GM12878 (cell line): Measurements from ENCODE around the gene SDF4. TPM values are rescaled to one million over a fixed set of nuclear protein-coding genes. Genes with fewer than 3 reads are reported as not detected.

ENCODE experiments used
- BRCA1 ChIP-seq: IDR thresholded peaks from 2 replicates; pipeline ENCODE4 v1.6.1; 2011; ENCODE audit warnings: low read depth, low read length, improper control_type of control experiment
- CEBPB ChIP-seq, 2 experiments: fragments of 150-350 bp in 1 of 2; IDR thresholded peaks; 2 replicates each; pipeline ENCODE4 v1.6.1; 2012 to 2014; ENCODE audit warnings: low read depth in 2 of 2, low read length in 2 of 2, borderline replicate concordance in 1 of 2, inconsistent platforms in 1 of 2
- E2F4 ChIP-seq: IDR thresholded peaks from 2 replicates; pipeline ENCODE4 v1.6.1; 2012; ENCODE audit warnings: low read depth, low read length, improper control_type of control experiment
- HDGF ChIP-seq: fragments of 450-650 bp; IDR thresholded peaks from 2 replicates; pipeline ENCODE4 v1.6.1; 2016; ENCODE audit warnings: antibody characterized with exemption
- IRF3 ChIP-seq: fragments of 450-650 bp; IDR thresholded peaks from 2 replicates; pipeline ENCODE4 v1.6.1; 2014; ENCODE audit warnings: mild to moderate bottlenecking
- LARP7 ChIP-seq: fragments of 450-650 bp; IDR thresholded peaks from 2 replicates; pipeline ENCODE4 v1.6.1; 2017; ENCODE audit warnings: mild to moderate bottlenecking
- MEF2A ChIP-seq: IDR thresholded peaks from 2 replicates; pipeline ENCODE4 v1.6.1; 2011; ENCODE audit warnings: low read depth, mild to moderate bottlenecking, low read length, moderate library complexity; ENCODE audit not compliant: insufficient read depth
- NFXL1 ChIP-seq: fragments of 450-650 bp; IDR thresholded peaks from 2 replicates; pipeline ENCODE4 v1.6.1; 2017; ENCODE audit warnings: antibody characterized with exemption, mild to moderate bottlenecking, borderline replicate concordance
- NFYB ChIP-seq: IDR thresholded peaks from 2 replicates; pipeline ENCODE4 v1.6.1; 2011; ENCODE audit warnings: low read depth, mild to moderate bottlenecking, low read length, improper control_type of control experiment, moderate library complexity; ENCODE audit not compliant: insufficient read depth
- NR2F1 ChIP-seq: fragments of 450-650 bp; conservative IDR thresholded peaks from 2 replicates; pipeline ENCODE4 v1.6.1; 2017; ENCODE audit warnings: mild to moderate bottlenecking
- PAX5 ChIP-seq: IDR thresholded peaks from 2 replicates; pipeline ENCODE4 v1.6.1; 2011; ENCODE audit warnings: low read depth, low read length, borderline replicate concordance
- POLR2AphosphoS2 ChIP-seq: IDR thresholded peaks from 2 replicates; pipeline ENCODE4 v1.6.1; 2011; ENCODE audit warnings: low read depth, mild to moderate bottlenecking, low read length, improper control_type of control experiment, moderate library complexity
- POLR2AphosphoS5 ChIP-seq: IDR thresholded peaks from 2 replicates; pipeline ENCODE4 v1.6.1; 2011; ENCODE audit warnings: mild to moderate bottlenecking, low read length, inconsistent platforms
- RAD21 ChIP-seq: IDR thresholded peaks from 2 replicates; pipeline ENCODE4 v1.6.1; 2011; ENCODE audit warnings: mild to moderate bottlenecking, low read depth, low read length, moderate library complexity; ENCODE audit not compliant: insufficient read depth
- TARDBP ChIP-seq: IDR thresholded peaks from 2 replicates; pipeline ENCODE4 v1.6.1; 2016; ENCODE audit warnings: borderline replicate concordance
- TCF3 ChIP-seq: IDR thresholded peaks from 2 replicates; pipeline ENCODE4 v1.6.1; 2012; ENCODE audit warnings: low read depth, mild to moderate bottlenecking, low read length, borderline replicate concordance; ENCODE audit not compliant: insufficient read depth
- USF2 ChIP-seq: IDR thresholded peaks from 2 replicates; pipeline ENCODE4 v1.6.1; 2011; ENCODE audit warnings: low read depth, low read length, improper control_type of control experiment, borderline replicate concordance
- ZBTB11 ChIP-seq: fragments of 450-650 bp; formaldehyde crosslinking; IDR thresholded peaks from 2 replicates; pipeline ENCODE4 v1.5.0; 2022; ENCODE audit warnings: mild to moderate bottlenecking, missing genetic modification characterization
- ZNF687 ChIP-seq: fragments of 450-650 bp; IDR thresholded peaks from 2 replicates; pipeline ENCODE4 v1.6.1; 2017; ENCODE audit warnings: mild to moderate bottlenecking, moderate library complexity
- polyA plus RNA-seq, 11 experiments: library from polyadenylated mRNA; depleted of rRNA in 4 of 11; unstranded in 6 of 11; stranded (reverse) in 5 of 11; fragments of >200 nt; fragmentation: Nextera tagmentation in 4 of 11; fragmentation: Illumina TruSeq in 1 of 11; extraction: Ambion mirVana in 4 of 11; extraction: Trizol in 1 of 11; gene quantifications; 1 replicate in 1 of 11; 2 replicates in 10 of 11; pipeline versions ENCODE4 v1.2.1 to v1.2.3, GENCODE V29; 2011 to 2016; ENCODE audit warnings: inconsistent platforms in 2 of 11, missing spikeins in 2 of 11, low read depth in 1 of 11
- total RNA-seq, 4 experiments: library from RNA; depleted of rRNA in 3 of 4; stranded (reverse); fragments of >200 nt in 3 of 4; fragmentation: Illumina TruSeq in 1 of 4; extraction: Trizol in 1 of 4; gene quantifications; 2 replicates each; pipeline versions ENCODE4 v1.2.1 to v1.2.3, GENCODE V29; 2013 to 2021

SDF4 gene
- total and polyA plus RNA-seq, 10 of the 15 experiments (the other 5 are each of a cell fraction or from before 2014, with no cell fraction given) = 0.44 to 97.2 (median 40.2) TPM

GRCh38 chr1:1171546-1172340 lies 60.1 kb downstream of the SDF4 start (continued):
- TF ChIP-seq IRF3 = no peak
- TF ChIP-seq TCF3 = no peak
- 0 out of 2 replicates have a peak, but pooled peaks have one; percentile 34 for TF ChIP-seq LARP7
- TF ChIP-seq RAD21 = no peak
- TF ChIP-seq POLR2AphosphoS5 = no peak
- TF ChIP-seq ZNF687 = 0 out of 2 replicates have a peak, but pooled peaks have one; percentile 21
- no peak for TF ChIP-seq NFYB
- TF ChIP-seq CEBPB (IDR thresholded peaks at IDR 0.05; ENCODE audit: borderline replicate concordance in 1 of 2, low read depth in 2 of 2, low read length in 2 of 2) = no peak
- no peak for TF ChIP-seq POLR2AphosphoS2
- TF ChIP-seq ZBTB11 (CRISPR knock-in tag) = no peak
- TF ChIP-seq BRCA1 = no peak
- TF ChIP-seq PAX5 = 0 out of 2 replicates have a peak, but pooled peaks have one; percentile 10
- TF ChIP-seq NFXL1 = no peak
- TF ChIP-seq MEF2A = no peak
- no peak for TF ChIP-seq TARDBP
- TF ChIP-seq USF2 = no peak
- no peak for TF ChIP-seq HDGF
- TF ChIP-seq NR2F1 = peak; percentile 61; the same call in 1 of the 2 replicates
- TF ChIP-seq E2F4 = no peak
